Spleen (tissue), 11 donors: Measurements from ENCODE around the gene ADGRE2. TPM values are rescaled to one million over a fixed set of nuclear protein-coding genes. Genes with fewer than 3 reads are reported as not detected.
"Not testable (repeated sequence)": the region's sequence is repeated elsewhere in the genome, so short reads cannot be mapped to it uniquely, and the experiment has no call there.

ENCODE experiments used
- DNase-seq: peaks from one replicate; pipeline ENCODE4 v3.0.0-alpha.2; 2020
- H3K27ac ChIP-seq, 8 donors: fragments of 200-600 bp; sonication (generic) in 7 of 8; 1 replicate in 4 of 8; 2 replicates in 4 of 8; pipeline versions ENCODE4 v1.5.0 to v1.8.0; 2016 to 2021; ENCODE audit warnings: inconsistent platforms in 4 of 8, mild to moderate bottlenecking in 4 of 8, moderate library complexity in 1 of 8
- H3K27me3 ChIP-seq, 7 donors: fragments of 200-600 bp; sonication (generic) in 6 of 7; replicated peaks in 1 of 7; 1 replicate in 4 of 7; 2 replicates in 3 of 7; pipeline versions ENCODE4 v1.5.0 to v1.8.0; 2016 to 2021; ENCODE audit warnings: inconsistent platforms in 3 of 7, mild to moderate bottlenecking in 1 of 7
- H3K36me3 ChIP-seq, 6 donors: fragments of 200-600 bp; sonication (generic) in 5 of 6; 1 replicate in 4 of 6; 2 replicates in 2 of 6; pipeline versions ENCODE4 v1.5.0 to v1.8.0; 2016 to 2021; ENCODE audit warnings: inconsistent platforms in 2 of 6
- H3K4me1 ChIP-seq, 6 donors: fragments of 200-600 bp; sonication (generic) in 5 of 6; 1 replicate in 3 of 6; 2 replicates in 3 of 6; pipeline versions ENCODE4 v1.5.0 to v1.8.0; 2016 to 2021; ENCODE audit warnings: inconsistent platforms in 3 of 6
- H3K4me3 ChIP-seq, 8 donors: fragments of 200-600 bp; sonication (generic) in 7 of 8; 1 replicate in 4 of 8; 2 replicates in 4 of 8; pipeline versions ENCODE4 v1.5.0 to v1.8.0; 2016 to 2021; ENCODE audit warnings: inconsistent platforms in 4 of 8, mild to moderate bottlenecking in 4 of 8, moderate library complexity in 2 of 8
- H3K9me3 ChIP-seq, 8 donors: fragments of 200-600 bp; sonication (generic) in 7 of 8; 1 replicate in 4 of 8; 2 replicates in 4 of 8; pipeline versions ENCODE4 v1.5.0 to v1.8.0; 2016 to 2021; ENCODE audit warnings: inconsistent platforms in 4 of 8
- CTCF ChIP-seq, 11 experiments: fragments of 200-600 bp in 7 of 11; fragments of 450-650 bp in 4 of 11; sonication (generic) in 4 of 11; IDR thresholded peaks in 8 of 11; conservative IDR thresholded peaks in 3 of 11; 1 replicate in 7 of 11; 2 replicates in 4 of 11; pipeline versions ENCODE4 v1.4.0 to v1.8.0; 2016 to 2021; ENCODE audit warnings: antibody characterized with exemption in 11 of 11, inconsistent platforms in 4 of 11, mild to moderate bottlenecking in 1 of 11
- POLR2A ChIP-seq, 3 donors: fragments of 450-650 bp; IDR thresholded peaks; one replicate each; pipeline ENCODE4 v1.5.1; 2017; ENCODE audit warnings: antibody characterized with exemption in 3 of 3, mild to moderate bottlenecking in 1 of 3
- POLR2AphosphoS5 ChIP-seq, 3 donors: sonication (generic); formaldehyde crosslinking; IDR thresholded peaks; one replicate each; pipeline ENCODE4 v1.5.1; 2017; ENCODE audit warnings: antibody characterized with exemption in 3 of 3
- WGBS, 5 donors: extraction: QIAGEN DNeasy Blood & Tissue Kit in 3 of 5; methylation state at CpG; one replicate each; pipeline versions ENCODE4 v1.1.5 to v1.1.7; 2013 to 2018; 5-methylcytosine and 5-hydroxymethylcytosine counted together
- intact Hi-C: fragments of 100-400 bp; cut with DNase I; formaldehyde crosslinking; loops from one replicate; pipeline ENCODE4 v1.15.0; 2023; ENCODE audit warnings: low total_unique reads
- polyA plus RNA-seq, 3 donors: library from polyadenylated mRNA; stranded (reverse); fragments of 200-250 nt; gene quantifications; one replicate each; pipeline ENCODE4 v1.2.1, GENCODE V29; 2013
- total RNA-seq, 7 donors: library from RNA; depleted of rRNA in 3 of 7; stranded (reverse); fragments of >200 nt in 3 of 7; fragmentation: NEBNext Ultra II Directional in 4 of 7; extraction: Animal tissue kit (Norgen Biotek cat#: 25700) in 4 of 7; gene quantifications; one replicate each; pipeline versions ENCODE4 v1.1.0 to v1.2.1, GENCODE V29; 2016 to 2021
- donor health status: healthy with polysubstance abuse.
- donor health status: DM: no; HTN: no; CAD: no; lungs with moderate emphysema.
- donor health status: DM: no; HTN: no; CAD: no.
- donor health status: Bipolar disorder and iron deficiency.
- donor health status: healthy.
- donor health status: DM: no; HTN: no; CAD: no.
- donor health status: DM: yes; HTN: yes; CAD: no.

ADGRE2 gene
- total and polyA plus RNA-seq, 10 donors = 4.0 to 183 (median 78.9) TPM

- TF ChIP-seq POLR2A (IDR thresholded peaks at IDR 0.05) = no peak
- no peak for TF ChIP-seq POLR2AphosphoS5 (IDR thresholded peaks at IDR 0.05)
- no peak for TF ChIP-seq CTCF (IDR thresholded peaks at IDR 0.05 in 8 of 11, conservative IDR thresholded peaks at IDR 0.05 in 3 of 11)
- intact Hi-C loops = no loop called here
- H3K4me3 ChIP-seq = no peak overlapping the region
- H3K27me3 ChIP-seq = peaks cover 0 to 14% (median 0%) of the 10 kb centered on the region in 7 donors
- H3K36me3 ChIP-seq = no peaks in the 10 kb centered on the region
- H3K27ac ChIP-seq = no peak overlapping the region
- H3K9me3 ChIP-seq = no peaks in the 10 kb centered on the region
- 76 to 84% (median 78%) methylated on average over 5 of the region's 5 CpGs for WGBS, 5 donors
- H3K4me1 ChIP-seq = peaks cover 0 to 8% (median 0%) of the 10 kb centered on the region in 6 donors
- DNase-seq = no peak
Measured at GRCh38 chr19:14798760-14799159, 20.4 kb upstream of the ADGRE2 start.

- no peaks in the 10 kb centered on the region for H3K9me3 ChIP-seq
- H3K4me3 ChIP-seq = no peak overlapping the region
- 90 to 97% (median 95%) methylated on average over 11 of the region's 11 CpGs for WGBS, 5 donors
- TF ChIP-seq POLR2AphosphoS5 (IDR thresholded peaks at IDR 0.05) = no peak
- DNase-seq = no peak
- intact Hi-C loops = no loop called here
- no peaks in the 10 kb centered on the region for H3K36me3 ChIP-seq
- peaks cover 0 to 8% (median 0%) of the 10 kb centered on the region in 6 donors for H3K4me1 ChIP-seq
- H3K27ac ChIP-seq = no peak overlapping the region
- peaks cover 0 to 14% (median 0%) of the 10 kb centered on the region in 7 donors for H3K27me3 ChIP-seq
Measured at GRCh38 chr19:14796021-14796420, 17.7 kb upstream of the ADGRE2 start.

- WGBS, 5 donors = 73 to 92% (median 84%) methylated on average over 5 of the region's 5 CpGs
- Histone ChIP-seq H3K9me3 (no peaks in the 10 kb centered on the region), H3K4me3 (no peak overlapping the region), H3K4me1 (peaks cover 0 to 8% (median 0%) of the 10 kb centered on the region in 6 donors), H3K36me3 (no peaks in the 10 kb centered on the region), H3K27ac (no peak overlapping the region), H3K27me3 (peaks cover 0 to 14% (median 0%) of the 10 kb centered on the region in 7 donors)
- no peak for TF ChIP-seq CTCF (IDR thresholded peaks at IDR 0.05 in 8 of 11, conservative IDR thresholded peaks at IDR 0.05 in 3 of 11)
- TF ChIP-seq POLR2AphosphoS5 (IDR thresholded peaks at IDR 0.05) = no peak
- no peak for TF ChIP-seq POLR2A (IDR thresholded peaks at IDR 0.05)
- DNase-seq = no peak
- intact Hi-C loops = no loop called here
Measured at GRCh38 chr19:14795078-14795721, 16.8 kb upstream of the ADGRE2 start.

GRCh38 chr19:14792250-14792649 is 13.9 kb upstream of the ADGRE2 start:
- WGBS, 5 donors = 79 to 92% (median 85%) methylated on average over 6 of the region's 6 CpGs
- intact Hi-C loops, H3K27ac ChIP-seq, H3K9me3 ChIP-seq, H3K4me3 ChIP-seq, H3K36me3 ChIP-seq, H3K27me3 ChIP-seq, DNase-seq: not testable (repeated sequence)
- peaks cover 0 to 13% (median 3%) of the 10 kb centered on the region in 6 donors for H3K4me1 ChIP-seq

- H3K27me3 ChIP-seq = peaks cover 0 to 33% (median 0%) of the 10 kb centered on the region in 7 donors
- DNase-seq = peak; percentile 90
Measured at GRCh38 chr19:14786421-14786851, 8.1 kb upstream of the ADGRE2 start.

More at GRCh38 chr19:14786421-14786851, 8.1 kb upstream of the ADGRE2 start:
- TF ChIP-seq POLR2AphosphoS5 (IDR thresholded peaks at IDR 0.05) (peak in 1 of 3 donors; percentile 61), POLR2A (IDR thresholded peaks at IDR 0.05) (no peak), CTCF (IDR thresholded peaks at IDR 0.05 in 8 of 11, conservative IDR thresholded peaks at IDR 0.05 in 3 of 11) (peak in 9 of 11 experiments; percentile 30 to 87 (median 77))
- peaks cover 0 to 9% (median 0%) of the 10 kb centered on the region in 8 donors for H3K9me3 ChIP-seq
- peak overlapping the region in 1 of 8 donors; percentile 35 for H3K4me3 ChIP-seq
- peaks cover 4 to 56% (median 29%) of the 10 kb centered on the region in 6 donors for H3K4me1 ChIP-seq
- intact Hi-C loops = no loop called here
- H3K27ac ChIP-seq = peak overlapping the region in 6 of 8 donors; percentile 63 to 91 (median 78)
- WGBS, 5 donors = 20 to 23% (median 22%) methylated on average over 17 to 18 of the region's 18 CpGs
- H3K36me3 ChIP-seq = no peaks in the 10 kb centered on the region
